Activated naive CD4-positive, alpha-beta T cell treated with Interleukin-2 at 50 U/mL for 16 hours (primary cell): ENCODE data around the gene CPN2.

Experiments
- DNase-seq: peaks from one replicate; pipeline ENCODE4 v3.0.0-alpha.2; 2020

The CPN2 gene

DNA sequence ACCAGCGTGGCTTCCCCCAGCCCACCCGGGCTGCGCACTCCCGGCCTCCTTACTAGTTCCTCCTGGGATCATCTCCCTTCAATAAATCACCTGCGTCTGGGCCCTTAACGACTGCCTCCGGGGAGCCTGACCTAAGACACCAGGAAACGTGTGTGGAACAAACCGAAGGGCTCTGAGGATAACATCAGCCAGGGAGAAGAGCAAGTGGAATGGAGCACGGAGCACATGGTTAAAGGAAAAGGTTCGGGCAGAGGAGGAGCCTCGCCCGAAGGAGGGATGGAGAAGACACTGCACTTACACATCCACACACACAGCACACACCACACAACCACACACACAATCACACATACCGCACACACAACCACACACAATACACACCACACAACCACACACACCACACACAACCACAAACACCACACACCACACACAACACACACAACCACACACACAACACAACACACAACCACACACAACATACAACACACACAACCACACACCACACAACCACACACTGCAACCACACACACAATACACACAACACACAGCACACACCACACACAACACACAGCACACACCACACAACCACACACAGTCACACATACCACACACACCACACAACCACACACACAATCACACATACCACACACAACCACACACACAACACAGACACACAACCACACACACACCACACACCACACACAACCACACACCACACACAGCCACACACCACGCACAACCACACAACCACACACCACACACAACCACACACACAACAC lies 24.7 kb downstream of the CPN2 start:
- DNase-seq: no peak

DNA sequence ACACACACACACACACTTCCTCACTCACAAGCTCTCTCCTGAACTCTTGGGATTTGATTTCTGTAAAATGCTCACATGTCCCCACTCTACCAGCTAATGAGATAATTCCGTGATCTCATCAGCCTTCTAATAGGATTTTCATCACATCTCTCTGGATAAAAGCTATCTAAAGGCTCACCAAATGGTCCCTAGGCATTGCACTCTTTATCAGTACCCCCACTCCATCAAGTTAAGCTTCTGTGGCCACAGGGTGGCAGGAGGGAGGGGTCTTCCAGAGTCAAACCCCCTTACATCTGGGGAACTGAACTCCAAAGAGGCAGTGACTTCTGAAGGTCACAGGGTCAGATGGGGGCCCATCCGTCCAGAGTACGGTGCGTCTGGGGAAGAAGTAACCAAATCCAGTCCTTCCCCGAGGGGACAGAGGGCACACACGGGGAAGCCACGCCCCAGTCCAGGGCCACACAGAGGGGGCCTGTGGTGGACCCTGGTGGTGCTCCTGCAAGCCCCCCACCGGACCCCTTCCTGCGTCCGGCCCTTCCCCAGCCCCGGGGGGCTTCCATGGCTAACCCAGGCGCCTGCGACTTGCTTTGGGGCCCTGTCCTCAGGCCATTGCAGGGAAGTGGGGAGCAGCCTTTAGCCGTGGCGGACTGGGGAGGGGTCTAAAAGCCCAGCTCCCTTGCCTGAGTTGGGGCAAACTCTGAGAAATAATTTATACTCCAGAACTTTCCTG lies 25.5 kb downstream of the CPN2 start:
- DNase-seq: no peak

GRCh38 chr3:194324823-194325327 lies 26.3 kb downstream of the CPN2 start:
- no peak for DNase-seq

DNA sequence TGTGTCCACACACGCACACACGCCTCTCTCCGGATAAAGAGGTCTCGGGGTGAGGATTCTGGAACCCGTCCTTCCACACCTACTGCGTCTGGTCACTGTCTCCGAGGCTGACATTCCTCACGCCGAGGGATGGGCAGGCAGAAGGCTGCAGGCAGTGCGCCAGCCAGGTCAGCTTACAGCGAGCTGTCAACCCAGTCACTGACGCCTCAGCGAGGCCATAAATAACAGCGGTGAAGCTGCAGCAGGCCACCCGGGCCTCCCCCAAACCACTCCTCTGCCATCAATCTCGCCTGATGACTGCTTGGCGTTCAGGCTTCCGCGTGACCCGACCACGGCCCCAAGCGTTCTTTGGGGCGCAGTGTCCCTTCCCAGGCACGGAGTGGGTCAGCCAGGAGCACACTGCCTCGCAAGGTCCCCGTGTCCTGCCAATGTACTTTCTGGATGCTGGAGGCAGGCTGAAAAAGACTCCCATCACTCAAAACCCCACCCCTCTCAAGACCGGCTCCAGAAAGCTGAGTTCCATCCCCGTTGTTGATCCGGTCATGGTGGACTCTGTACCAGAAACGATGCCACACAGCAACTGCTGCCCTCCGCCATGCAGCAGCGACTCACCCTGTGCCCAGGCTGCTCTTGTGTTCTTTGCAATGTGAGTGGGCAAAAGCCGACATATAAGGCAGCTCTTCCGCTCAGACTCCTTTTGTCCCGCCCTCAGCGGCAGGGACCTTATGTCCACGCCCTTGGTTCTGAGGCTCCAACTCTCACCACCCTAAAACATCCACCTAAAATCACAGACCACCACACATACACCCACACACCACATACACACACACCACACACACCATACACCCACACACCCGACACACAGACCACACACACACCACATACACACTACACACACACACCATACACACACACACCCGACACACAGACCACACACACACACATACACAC lies 27.1 kb downstream of the CPN2 start:
- peak; percentile 27 for DNase-seq

GRCh38 chr3:194322678-194323211 lies 28.4 kb downstream of the CPN2 start:
- DNase-seq: peak; percentile 24

- DNase-seq: no peak
Observed at GRCh38 chr3:194321693-194322640, 29.2 kb downstream of the CPN2 start.

GRCh38 chr3:194320744-194321243 lies 30.3 kb downstream of the CPN2 start:
- no peak for DNase-seq

DNA sequence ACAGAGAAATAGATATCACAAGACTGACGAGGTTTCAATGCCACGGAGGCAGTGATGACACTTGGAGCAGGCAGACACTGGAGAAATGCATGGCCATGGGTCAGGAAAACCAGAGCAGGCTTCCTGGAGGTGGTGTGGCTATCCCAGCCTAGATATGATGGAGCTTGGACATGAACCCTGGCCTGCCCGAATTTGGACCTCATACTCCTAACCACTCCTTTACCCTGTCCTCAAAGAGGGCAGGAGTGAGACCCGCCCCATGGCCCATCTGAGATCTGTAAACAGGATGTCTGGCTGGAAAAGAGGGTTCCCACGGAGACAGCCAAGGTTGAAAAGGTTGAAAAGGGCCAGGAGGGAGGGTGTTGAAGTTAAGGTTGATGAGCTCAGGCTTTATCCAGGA lies 31.0 kb downstream of the CPN2 start:
- no peak for DNase-seq

- DNase-seq: no peak
Observed at GRCh38 chr3:194318511-194319161, 32.5 kb downstream of the CPN2 start.

DNA sequence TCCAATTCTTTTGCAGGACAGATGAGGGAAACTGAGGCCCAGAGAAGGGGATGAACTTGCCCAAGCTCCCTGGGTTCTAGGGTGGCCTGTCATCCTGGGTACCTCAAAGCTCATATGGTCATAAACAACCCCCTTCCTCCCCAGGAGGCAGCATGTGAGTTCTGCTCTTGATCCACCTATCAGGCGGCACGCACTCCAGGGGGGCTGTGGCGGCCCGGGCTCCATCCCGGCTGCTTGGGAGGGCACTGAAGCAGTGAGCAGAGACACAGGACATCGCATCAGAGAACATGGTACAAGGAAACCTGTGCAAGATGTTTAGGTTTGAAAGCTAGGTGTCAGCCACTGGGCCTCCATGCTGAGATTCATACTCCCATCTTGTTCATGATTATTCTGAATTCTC lies 34.2 kb downstream of the CPN2 start:
- DNase-seq: no peak

DNA sequence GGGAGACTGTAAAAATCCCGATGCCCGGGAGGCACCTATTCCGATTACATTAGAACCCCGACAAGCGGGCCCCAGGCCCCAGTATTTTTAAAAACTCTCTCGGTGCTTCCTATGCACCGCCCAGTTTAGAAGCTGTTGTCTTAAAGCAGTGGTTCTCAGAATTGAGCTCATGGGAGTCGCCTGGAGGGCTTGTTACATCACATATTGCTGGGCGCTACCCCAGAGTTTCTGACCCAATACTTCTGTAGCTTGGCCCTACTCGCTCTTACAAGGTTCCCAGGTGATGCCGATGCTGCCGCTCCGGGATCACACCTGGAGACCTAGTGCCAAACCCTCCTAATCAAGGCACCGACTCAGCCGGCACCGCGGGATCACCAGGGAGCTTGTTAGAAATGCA lies 35.2 kb downstream of the CPN2 start:
- DNase-seq: no peak

- DNase-seq: peak; percentile 84
Observed at GRCh38 chr3:194315088-194315964, 35.8 kb downstream of the CPN2 start.

DNA sequence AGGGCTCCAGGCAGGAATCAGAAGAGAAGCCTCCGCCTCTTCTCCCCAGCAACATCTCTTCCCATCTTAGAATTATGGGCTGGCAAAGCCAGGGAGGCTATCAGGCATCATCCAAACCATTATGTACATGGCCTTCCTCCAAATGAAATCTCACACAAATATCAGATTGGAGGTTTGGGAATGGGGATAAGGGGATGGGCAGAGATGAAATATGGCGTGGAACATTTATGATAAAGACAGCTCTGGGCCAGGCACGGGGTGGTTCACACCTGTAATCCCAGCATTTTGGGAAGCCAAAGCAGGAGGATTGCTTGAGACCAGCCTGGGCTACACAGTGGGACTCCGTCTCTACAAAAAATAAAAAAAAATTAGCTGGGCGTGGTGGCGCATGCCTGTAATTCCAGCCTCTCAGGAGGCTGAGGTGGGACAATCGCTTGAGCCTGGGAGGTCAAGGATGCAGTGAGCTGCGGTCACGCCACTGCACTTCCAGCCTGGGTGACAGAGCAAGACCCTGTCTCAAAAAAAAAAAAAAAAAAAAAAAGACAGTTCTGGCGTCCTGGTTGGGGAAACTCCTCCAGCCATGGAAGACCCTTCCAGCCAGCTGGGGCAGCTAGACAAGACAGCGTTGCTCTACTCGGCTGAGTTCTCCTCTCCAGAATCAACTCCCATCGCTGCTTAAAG lies 36.6 kb downstream of the CPN2 start:
- DNase-seq: no peak

DNA sequence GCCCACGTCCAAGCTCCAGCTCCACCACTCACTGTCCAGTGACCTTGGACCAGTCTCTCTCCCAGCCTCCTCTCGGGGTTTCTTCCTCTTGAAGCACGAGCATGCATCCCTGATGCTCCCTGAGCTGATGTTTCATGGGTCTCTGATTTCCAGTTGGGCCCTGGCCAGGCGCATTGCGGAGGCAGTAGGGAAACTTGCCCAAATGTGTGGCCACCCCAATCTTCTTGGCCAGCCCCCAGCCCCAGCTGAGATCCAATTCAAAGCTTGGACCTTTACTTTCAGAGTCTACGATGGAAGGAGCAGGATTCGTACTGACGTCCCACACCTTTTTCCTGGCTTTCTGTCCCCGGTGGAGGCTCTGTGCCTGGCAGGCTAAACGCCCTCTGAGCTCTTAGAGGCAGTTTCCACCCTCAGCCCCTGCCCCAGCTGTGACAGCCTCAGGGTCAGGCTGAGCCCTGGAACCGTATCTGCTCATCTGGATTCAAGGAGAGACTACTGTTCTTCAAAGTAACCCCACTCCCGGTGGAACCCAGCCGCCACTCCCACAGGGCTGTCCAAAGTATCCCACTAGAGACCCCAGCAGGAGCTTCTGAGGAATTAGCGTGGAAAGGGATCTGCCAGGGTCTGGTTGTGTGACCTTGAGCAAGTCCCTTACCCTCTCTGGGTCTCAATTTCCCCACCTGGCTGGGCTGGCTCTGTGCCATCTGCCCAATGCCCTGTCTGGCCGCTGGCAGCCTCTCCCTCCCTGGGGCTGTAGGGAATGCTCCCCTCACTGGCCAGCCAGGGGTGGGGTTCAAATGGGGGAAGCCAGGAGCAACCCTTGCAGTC lies 37.4 kb downstream of the CPN2 start:
- no peak for DNase-seq

- DNase-seq: no peak
Observed at GRCh38 chr3:194312743-194313281, 38.3 kb downstream of the CPN2 start.

- DNase-seq: no peak
Observed at GRCh38 chr3:194312186-194312742, 38.9 kb downstream of the CPN2 start.

DNA sequence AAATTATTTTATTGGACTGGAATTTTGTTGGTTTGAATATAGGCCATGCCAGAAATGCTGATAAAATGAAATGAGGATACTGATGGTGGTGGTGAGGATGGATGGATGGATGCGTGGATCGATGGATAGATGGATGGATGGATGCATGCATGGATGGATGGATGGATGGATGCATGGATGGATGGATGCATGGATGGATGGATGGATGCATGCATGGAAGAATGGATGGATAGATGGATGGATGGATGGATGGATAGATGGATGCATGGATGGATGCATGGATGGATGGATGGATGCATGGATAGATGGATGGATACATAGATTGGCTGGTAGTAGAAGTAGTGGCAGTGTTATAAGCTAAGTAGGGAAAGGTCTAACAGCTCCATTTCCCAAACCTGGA lies 40.1 kb downstream of the CPN2 start:
- DNase-seq: no peak
